Erythroblast (primary cell): Measurements from ENCODE around the gene IFNLR1.

Source experiments
- GATA1 ChIP-seq: IDR thresholded peaks from 2 replicates; pipeline ENCODE4 v1.6.1; 2011; ENCODE audit warnings: low read depth, mild to moderate bottlenecking, control low read depth, low read length, moderate library complexity
- POLR2A ChIP-seq: IDR thresholded peaks from 2 replicates; pipeline ENCODE4 v1.6.1; 2011; ENCODE audit warnings: mild to moderate bottlenecking, low read length

DNA sequence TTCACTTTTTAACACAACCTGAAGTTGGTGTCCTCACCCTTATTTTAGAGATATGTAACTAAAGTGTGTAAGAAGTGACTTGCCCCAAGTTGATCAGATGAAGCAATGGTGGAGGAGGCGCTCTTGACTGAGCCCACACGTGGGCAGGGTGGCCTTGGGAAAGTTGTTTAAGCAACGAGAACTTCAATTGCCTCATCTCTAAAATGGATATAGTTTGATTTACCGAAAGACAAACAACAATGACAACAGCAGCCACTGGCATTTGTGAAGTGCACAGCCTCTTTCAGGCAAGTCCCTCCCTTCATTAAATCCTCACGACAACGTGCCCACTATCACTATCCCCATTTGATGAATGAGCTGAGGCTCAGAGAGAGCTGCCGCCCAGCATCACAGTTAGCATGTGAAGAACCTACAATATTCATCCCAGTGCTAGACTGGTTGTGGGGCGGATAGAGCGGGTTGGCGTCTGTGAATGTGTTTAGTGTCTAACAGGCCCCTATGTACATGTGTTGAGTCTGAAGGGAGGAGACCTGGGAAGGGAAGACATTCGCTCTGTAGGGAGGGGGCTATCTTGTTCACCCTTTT is 47.2 kb downstream of the IFNLR1 start:
- no peak for TF ChIP-seq POLR2A
- TF ChIP-seq GATA1, result no peak
